ENCODE data around the gene DUSP1.

GRCh38 chr5:172768573-172769341 lies 2.2 kb downstream of the DUSP1 start:
- no peak for TF ChIP-seq CTCF (IDR thresholded peaks at IDR 0.05)
- TF ChIP-seq POLR2A (IDR thresholded peaks at IDR 0.05): peak in 1 of 2 donors; percentile 31

Measured in vagina (tissue), 2 donors.